Skeletal muscle satellite cell (primary cell): ENCODE measurements around the gene NDUFB7.
A peak's percentile ranks its signal among the peaks of the same experiment; 100 is the strongest.

Source experiments
- H3K27me3 ChIP-seq: 2 replicates; pipeline ENCODE4 v1.7.0; 2013; ENCODE audit warnings: low read length; ENCODE audit not compliant: control insufficient read depth, insufficient read depth
- H3K36me3 ChIP-seq: 2 replicates; pipeline ENCODE4 v1.7.0; 2013; ENCODE audit warnings: mild to moderate bottlenecking, control low read depth, low read length; ENCODE audit not compliant: insufficient read depth
- H3K4me1 ChIP-seq: 2 replicates; pipeline ENCODE4 v1.7.0; 2013; ENCODE audit warnings: low read length; ENCODE audit not compliant: control insufficient read depth, insufficient read depth
- H3K4me2 ChIP-seq: 2 replicates; pipeline ENCODE4 v1.7.0; 2013; ENCODE audit warnings: mild to moderate bottlenecking, low read length
- H3K4me3 ChIP-seq: 2 replicates; pipeline ENCODE4 v1.7.0; 2013; ENCODE audit warnings: low read length
- H3K9ac ChIP-seq: 2 replicates; pipeline ENCODE4 v1.7.0; 2013; ENCODE audit warnings: mild to moderate bottlenecking, low read depth, low read length, moderate library complexity
- H3K9me3 ChIP-seq: replicated peaks from 2 replicates; pipeline ENCODE4 v1.7.0; 2013; ENCODE audit warnings: mild to moderate bottlenecking, control low read depth, low read length

Gene NDUFB7

DNA sequence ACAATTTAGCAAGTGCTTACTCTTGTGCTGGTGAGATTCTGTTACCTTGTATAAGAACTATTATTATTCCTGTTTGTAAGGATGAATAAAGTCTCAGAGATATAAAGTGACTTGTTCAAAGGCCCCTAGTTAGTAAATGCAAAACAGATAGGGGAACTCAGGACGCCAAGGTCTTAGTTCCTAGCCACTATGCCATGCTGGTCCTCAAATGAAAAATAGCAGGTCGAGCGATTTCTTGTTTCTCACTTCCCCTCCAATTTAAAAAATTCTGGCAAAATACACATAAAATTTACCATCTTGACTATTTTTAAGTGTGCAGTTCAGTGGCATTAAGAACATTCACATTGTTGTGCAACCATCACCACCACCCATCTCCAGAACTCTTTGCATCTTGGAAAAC, 41.4 kb downstream of the NDUFB7 start:
- peaks cover 13% of the 10 kb centered on the region for H3K4me1 ChIP-seq
- peak overlapping the region; percentile 82 for H3K9ac ChIP-seq
- H3K27me3 ChIP-seq: no peaks in the 10 kb centered on the region
- H3K4me3 ChIP-seq: peak overlapping the region; percentile 94
- H3K4me2 ChIP-seq: peak overlapping the region; percentile 91
- H3K9me3 ChIP-seq: no peaks in the 10 kb centered on the region
- no peaks in the 10 kb centered on the region for H3K36me3 ChIP-seq

DNA sequence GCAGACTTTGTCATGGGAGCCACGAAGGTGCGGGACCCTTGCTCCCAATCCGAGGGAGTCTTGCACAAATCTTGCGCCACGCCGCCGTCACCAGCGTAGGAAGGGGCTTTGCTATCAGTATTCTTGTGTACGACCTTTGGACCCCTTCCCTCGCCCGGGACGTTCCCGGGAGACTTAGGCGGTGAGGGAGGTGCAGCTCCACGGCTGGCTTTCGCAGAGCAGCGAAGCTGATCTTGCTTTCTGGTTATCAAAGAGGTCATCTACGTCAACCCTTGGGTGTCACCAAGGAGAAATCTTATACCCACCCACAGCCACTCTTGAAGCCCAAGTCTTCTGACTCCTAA, 41.9 kb downstream of the NDUFB7 start:
- peak overlapping the region; percentile 94 for H3K4me3 ChIP-seq
- H3K27me3 ChIP-seq: no peaks in the 10 kb centered on the region
- H3K36me3 ChIP-seq: no peaks in the 10 kb centered on the region
- peak overlapping the region; percentile 91 for H3K4me2 ChIP-seq
- H3K9me3 ChIP-seq: no peaks in the 10 kb centered on the region
- peak overlapping the region; percentile 82 for H3K9ac ChIP-seq
- H3K4me1 ChIP-seq: peaks cover 13% of the 10 kb centered on the region

DNA sequence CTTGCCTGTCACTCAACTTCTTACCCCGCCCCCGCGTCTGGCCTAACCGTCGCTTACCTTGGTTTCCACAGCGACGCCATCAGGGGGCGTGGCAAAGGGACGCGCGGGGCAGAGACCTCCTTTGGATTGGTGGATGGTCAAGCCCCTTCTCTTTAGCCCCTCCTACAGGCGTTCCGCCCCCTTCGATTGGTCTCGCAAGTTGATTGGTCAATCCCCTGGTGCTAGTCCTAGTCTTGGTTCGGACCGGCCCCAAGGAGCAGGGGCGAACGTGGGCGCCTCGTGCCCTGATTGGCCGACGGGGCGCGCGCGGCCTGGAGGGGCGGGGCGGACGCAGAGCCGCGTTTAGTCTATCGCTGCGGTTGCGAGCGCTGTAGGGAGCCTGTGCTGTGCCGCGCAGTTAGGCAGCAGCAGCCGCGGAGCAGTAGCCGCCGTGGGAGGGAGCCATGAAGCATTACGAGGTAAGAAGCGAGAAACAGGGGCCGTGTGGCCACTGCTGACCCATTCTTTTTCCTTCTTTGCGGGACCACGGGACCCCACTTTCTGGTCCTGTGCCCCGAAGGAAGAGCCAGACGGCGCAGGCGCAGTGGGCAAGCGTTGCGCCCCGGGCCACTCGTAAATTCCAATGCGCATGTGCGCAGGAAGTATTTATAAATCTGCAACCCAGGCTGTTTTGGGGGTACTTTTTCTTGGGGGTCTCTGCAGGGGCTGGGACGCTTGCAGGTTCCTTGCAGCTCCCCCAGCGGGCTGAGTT, 42.4 kb downstream of the NDUFB7 start, which contains the start of gene TECR:
TECR (plus strand) TSS at position 341 of the 751 bp plus-strand sequence; CDS start at position 444, 103 bp downstream.
- Histone ChIP-seq H3K4me1 (peaks cover 13% of the 10 kb centered on the region), H3K4me2 (peak within 1 kb of the TSS; percentile 91), H3K9ac (peak within 1 kb of the TSS; percentile 82), H3K36me3 (no peaks in the 10 kb centered on the region), H3K27me3 (no peaks in the 10 kb centered on the region), H3K4me3 (peak within 1 kb of the TSS; percentile 94), H3K9me3 (no peaks in the 10 kb centered on the region)

DNA sequence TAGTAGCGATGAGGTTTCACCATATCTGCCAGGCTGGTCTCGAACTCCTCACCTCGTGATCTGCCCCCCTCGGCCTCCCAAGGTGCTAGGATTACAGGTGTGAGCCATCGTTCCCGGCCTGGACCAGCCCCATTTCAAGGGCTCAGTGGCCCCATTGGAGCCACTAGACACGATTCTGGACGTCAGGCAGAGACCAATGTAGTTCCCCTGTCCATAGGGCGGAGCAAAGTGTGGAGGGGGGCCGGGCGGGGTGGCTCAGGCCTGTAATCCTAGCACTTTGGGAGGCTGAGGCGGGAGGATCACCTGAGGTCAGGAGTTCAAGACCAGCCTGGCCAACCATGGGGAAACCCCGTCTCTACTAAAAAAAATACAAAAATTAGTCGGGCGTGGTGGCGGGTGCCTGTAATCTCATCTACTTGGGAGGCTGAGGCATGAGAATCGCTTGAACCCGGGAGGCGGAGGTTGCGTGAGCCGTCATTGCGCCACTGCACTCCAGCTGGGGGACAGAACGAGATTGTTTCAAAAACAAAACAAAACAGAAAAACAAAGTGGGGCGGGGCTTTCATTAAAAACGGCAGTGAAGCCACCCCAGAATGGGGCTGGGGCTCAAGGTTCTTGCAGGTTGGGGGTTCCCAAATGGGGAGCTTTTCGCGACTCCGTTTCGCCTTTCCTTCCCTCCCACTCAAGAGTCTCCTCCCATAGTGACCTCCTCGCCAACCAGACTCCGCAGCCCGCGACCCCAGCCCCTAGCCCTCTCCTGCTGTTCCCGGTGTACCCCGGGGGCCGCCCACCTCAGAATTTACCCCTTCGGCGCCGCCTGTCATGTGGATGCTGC, 43.2 kb downstream of the NDUFB7 start:
- Histone ChIP-seq H3K27me3 (no peaks in the 10 kb centered on the region), H3K9me3 (no peaks in the 10 kb centered on the region), H3K4me2 (peak overlapping the region; percentile 87), H3K9ac (peak overlapping the region; percentile 69), H3K4me1 (peaks cover 13% of the 10 kb centered on the region), H3K36me3 (no peaks in the 10 kb centered on the region), H3K4me3 (peak overlapping the region; percentile 81)

DNA sequence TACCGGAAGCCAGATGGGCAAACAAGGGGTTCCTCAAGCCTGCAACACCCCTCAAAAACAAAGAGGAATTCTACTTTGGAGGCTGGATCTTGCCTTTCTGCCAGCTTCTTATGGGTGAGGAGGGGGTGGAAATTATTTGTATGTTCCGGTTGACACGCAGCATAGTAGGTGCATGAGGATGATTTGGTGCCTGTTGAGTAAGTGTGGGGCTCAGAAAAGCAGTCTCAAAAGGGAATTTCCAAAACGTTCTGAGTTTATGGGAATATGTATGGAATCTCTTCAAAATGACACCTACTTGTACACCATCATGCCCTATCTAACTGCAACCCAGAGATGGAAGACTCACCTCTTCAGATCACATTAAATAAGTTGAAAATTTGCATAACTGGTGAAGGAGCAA, 45.4 kb downstream of the NDUFB7 start:
- H3K9ac ChIP-seq: no peak overlapping the region
- H3K4me3 ChIP-seq: no peak overlapping the region
- H3K9me3 ChIP-seq: no peaks in the 10 kb centered on the region
- peaks cover 13% of the 10 kb centered on the region for H3K4me1 ChIP-seq
- H3K36me3 ChIP-seq: no peaks in the 10 kb centered on the region
- no peaks in the 10 kb centered on the region for H3K27me3 ChIP-seq
- H3K4me2 ChIP-seq: no peak overlapping the region

DNA sequence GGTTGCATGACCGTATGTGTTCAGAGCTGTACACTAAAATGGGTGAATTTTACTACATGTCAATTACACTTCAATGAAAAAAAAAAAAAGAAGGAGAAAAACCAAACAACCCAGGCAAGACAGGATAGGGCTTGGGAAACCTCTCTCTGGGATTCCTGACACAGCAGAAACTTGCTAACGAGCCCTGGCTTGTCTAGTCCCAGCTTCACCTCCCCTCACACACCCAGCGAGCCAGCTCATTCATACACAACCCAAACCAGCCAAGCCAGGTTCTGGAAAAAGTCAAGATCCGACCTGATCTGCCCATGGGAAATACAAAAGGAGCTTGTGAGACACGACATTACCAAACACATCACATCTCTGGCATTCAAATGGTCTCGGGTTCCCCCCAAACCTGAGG, 46.1 kb downstream of the NDUFB7 start:
- H3K4me1 ChIP-seq: peaks cover 13% of the 10 kb centered on the region
- no peak overlapping the region for H3K9ac ChIP-seq
- no peak overlapping the region for H3K4me3 ChIP-seq
- no peaks in the 10 kb centered on the region for H3K9me3 ChIP-seq
- H3K36me3 ChIP-seq: no peaks in the 10 kb centered on the region
- no peaks in the 10 kb centered on the region for H3K27me3 ChIP-seq
- no peak overlapping the region for H3K4me2 ChIP-seq

DNA sequence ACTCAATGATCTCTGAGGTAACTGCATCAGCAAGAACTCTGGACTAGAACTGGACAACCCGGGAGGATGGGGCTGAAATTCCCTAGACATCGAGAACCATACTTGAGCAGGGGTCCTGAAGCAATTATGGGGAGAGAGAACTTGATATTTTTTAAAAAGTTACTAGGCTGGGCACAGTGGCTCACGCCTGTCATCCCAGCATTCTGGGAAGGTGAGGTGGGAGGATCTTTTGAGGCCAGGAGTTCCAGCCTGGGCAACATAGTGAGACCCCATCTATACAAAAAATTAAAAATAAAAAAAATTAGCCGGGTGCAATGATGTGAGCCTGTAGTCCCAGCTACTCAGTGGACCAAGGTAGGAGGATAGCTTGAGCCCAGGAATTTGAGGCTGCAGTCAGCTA, 51.3 kb downstream of the NDUFB7 start:
- Histone ChIP-seq H3K9ac (no peak overlapping the region), H3K4me1 (peaks cover 29% of the 10 kb centered on the region), H3K4me3 (no peak overlapping the region), H3K9me3 (no peaks in the 10 kb centered on the region), H3K4me2 (no peak overlapping the region), H3K27me3 (no peaks in the 10 kb centered on the region), H3K36me3 (peaks cover 16% of the 10 kb centered on the region)

DNA sequence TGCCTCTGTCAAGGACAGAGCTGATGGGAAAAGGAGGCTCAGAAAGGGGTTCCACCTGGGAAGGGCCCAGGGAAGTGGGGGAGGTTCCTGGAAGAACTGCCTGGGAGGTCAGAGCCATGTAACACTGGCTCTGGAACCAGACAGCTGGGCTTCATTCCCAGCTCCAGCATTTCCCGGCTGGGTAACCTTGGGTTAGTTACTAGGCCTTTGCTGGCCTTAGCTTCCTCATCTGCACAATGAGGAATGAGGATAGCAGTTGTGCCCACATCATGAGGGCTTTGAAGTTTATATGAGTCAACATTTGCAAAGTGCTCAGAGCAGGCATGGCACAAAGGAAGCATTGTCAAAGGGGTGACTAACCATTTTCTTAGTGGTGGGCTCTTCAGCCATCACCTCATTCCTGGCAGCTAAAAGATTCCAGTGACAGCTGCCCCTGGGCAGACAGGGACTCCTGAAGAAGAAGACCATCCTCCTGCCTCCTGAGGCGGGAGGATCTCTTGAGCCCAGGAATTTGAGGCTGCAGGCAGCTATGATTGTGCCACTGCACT, 51.9 kb downstream of the NDUFB7 start:
- peak overlapping the region; percentile 45 for H3K9ac ChIP-seq
- H3K36me3 ChIP-seq: peaks cover 22% of the 10 kb centered on the region
- no peaks in the 10 kb centered on the region for H3K27me3 ChIP-seq
- H3K9me3 ChIP-seq: no peaks in the 10 kb centered on the region
- no peak overlapping the region for H3K4me2 ChIP-seq
- H3K4me1 ChIP-seq: peaks cover 32% of the 10 kb centered on the region
- H3K4me3 ChIP-seq: no peak overlapping the region

DNA sequence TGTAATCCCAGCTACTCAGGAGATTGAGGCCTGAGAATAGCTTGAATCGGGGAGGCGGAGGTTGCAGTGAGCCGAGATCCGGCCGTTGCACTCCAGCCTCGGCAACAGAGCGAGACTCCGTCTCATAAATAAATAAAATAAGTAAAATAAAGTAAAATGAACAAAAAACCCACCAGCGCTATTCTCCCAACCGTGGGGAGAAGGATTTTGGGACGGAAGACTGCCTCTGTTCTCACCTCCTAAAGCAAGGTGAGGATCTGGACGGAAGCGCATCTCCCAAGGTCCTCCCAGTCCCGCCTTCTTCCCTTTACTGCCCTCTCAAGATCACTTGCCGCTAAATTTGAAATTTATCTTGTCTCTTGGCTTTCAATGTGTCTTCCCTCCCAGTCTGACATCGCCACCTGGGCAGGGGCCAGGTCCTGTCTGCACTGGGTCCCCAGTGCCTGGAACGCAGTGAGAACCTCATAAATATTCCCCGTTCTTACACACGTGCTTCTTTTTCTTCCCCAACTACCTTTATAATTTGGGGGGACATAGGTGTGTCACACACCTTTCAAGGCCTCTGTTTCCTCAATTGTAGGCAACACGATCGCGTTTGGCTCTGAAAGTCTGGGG, 52.5 kb downstream of the NDUFB7 start:
- Histone ChIP-seq H3K36me3 (peaks cover 28% of the 10 kb centered on the region), H3K9me3 (no peaks in the 10 kb centered on the region), H3K27me3 (no peaks in the 10 kb centered on the region), H3K9ac (peak overlapping the region; percentile 45), H3K4me3 (no peak overlapping the region), H3K4me2 (no peak overlapping the region), H3K4me1 (peaks cover 32% of the 10 kb centered on the region)

DNA sequence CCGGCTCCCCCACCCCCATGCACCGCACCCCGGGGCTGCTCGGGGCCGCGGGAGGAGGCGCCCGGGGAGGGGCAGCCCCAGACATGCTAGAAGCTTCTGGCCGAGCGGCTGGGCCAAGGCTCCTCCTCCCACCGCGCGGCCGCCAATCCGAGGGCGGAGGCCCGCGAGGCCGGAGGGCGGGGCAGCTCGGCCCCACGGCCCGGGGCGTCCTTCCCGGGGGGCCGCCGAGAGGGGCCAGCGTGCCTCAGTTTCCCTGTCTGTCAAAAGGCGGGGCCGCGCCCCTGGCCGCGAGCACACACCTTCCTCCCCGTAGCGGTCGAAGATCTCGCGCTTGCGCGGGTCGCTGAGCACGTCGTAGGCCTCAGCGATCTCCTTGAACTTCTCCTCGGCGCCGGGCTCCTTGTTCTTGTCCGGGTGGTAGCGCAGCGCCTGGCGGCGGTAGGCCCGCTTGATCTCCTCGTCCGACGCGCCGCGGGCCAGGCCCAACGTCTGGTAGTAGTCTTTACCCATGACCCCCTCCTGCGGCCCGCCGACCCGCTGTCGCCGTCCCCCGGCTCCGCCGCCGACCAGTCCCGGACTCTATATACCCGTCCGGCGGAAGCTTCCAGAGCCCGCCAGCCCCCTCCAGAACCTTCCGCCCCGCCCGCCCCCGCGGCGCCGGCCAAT, 53.9 kb downstream of the NDUFB7 start, which contains the start of gene DNAJB1:
DNAJB1 (minus strand) TSS at position 558 of the 666 bp plus-strand sequence; CDS start at position 510, 48 bp downstream.
- Histone ChIP-seq H3K9me3 (no peaks in the 10 kb centered on the region), H3K4me2 (peak within 1 kb of the TSS; percentile 97), H3K4me1 (peaks cover 32% of the 10 kb centered on the region), H3K36me3 (peaks cover 35% of the 10 kb centered on the region), H3K9ac (peak within 1 kb of the TSS; percentile 100), H3K4me3 (peak within 1 kb of the TSS; percentile 100), H3K27me3 (no peaks in the 10 kb centered on the region)

DNA sequence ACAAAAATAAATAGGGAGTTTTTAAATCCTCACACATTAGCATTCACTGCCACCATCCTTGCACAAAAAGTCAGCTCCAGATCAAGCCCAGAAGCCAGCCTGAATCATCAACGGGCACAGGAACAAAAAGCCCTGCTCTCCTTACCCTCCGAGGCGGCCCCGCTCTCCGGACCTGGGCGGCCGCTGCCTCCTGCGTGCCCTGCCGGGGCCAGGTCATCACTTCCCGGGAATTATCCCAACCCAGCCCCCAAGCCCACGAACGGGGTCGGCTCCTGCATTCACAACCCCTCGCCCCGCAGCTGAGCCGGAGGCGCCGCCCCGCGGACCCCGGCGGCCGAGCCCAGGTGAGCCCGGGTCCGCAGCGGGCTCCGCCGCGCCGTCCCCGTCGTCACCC, 54.4 kb downstream of the NDUFB7 start:
- H3K9ac ChIP-seq: peak overlapping the region; percentile 100
- peak overlapping the region; percentile 100 for H3K4me3 ChIP-seq
- peak overlapping the region; percentile 97 for H3K4me2 ChIP-seq
- H3K4me1 ChIP-seq: peaks cover 32% of the 10 kb centered on the region
- no peaks in the 10 kb centered on the region for H3K9me3 ChIP-seq
- H3K36me3 ChIP-seq: peaks cover 35% of the 10 kb centered on the region
- H3K27me3 ChIP-seq: no peaks in the 10 kb centered on the region
